Posterior vena cava (tissue), 2 donors: ENCODE data around the gene GABBR2. TPM values are rescaled to one million over a fixed set of nuclear protein-coding genes. Genes with fewer than 3 reads are reported as not detected.

ENCODE experiments used
- DNase-seq: peaks from one replicate; pipeline ENCODE4 v3.0.0-alpha.2; 2020; ENCODE audit warnings: low spot score
- intact Hi-C, 2 donors: fragments of 100-400 bp; cut with DNase I; formaldehyde crosslinking; loops; one replicate each; pipeline versions ENCODE4 v1.14.1 to v1.14.2; 2022 to 2023
- total RNA-seq, 2 donors: library from RNA; stranded (reverse); fragmentation: NEBNext Ultra II Directional; extraction: Animal tissue kit (Norgen Biotek cat#: 25700); gene quantifications; one replicate each; pipeline ENCODE4 v1.2.1, GENCODE V29; 2021
- donor health status: DM: yes; HTN: yes; CAD: no.
- donor health status: DM: yes; HTN: yes; CAD: no.

GABBR2 gene
- total RNA-seq, 2 donors from 2014 or later, result not detected

GRCh38 chr9:98642661-98643312, 65.9 kb downstream of the GABBR2 start:
- DNase-seq, result no peak
- intact Hi-C loops, result no loop called here

- intact Hi-C loops, result no loop called here
- DNase-seq, result no peak
Observed at GRCh38 chr9:98641695-98642094, 67.0 kb downstream of the GABBR2 start.

GRCh38 chr9:98640394-98640793, 68.3 kb downstream of the GABBR2 start:
- intact Hi-C loops, result no loop called here
- no peak for DNase-seq

- intact Hi-C loops, result no loop called here
Observed at GRCh38 chr9:98639133-98639532, 69.6 kb downstream of the GABBR2 start.

GRCh38 chr9:98637381-98637780, 71.4 kb downstream of the GABBR2 start:
- DNase-seq, result no peak
- intact Hi-C loops, result no loop called here

More at GRCh38 chr9:98639133-98639532, 69.6 kb downstream of the GABBR2 start:
- DNase-seq, result no peak

GRCh38 chr9:98635374-98635773, 73.4 kb downstream of the GABBR2 start:
- intact Hi-C loops, result no loop called here
- DNase-seq, result no peak

GRCh38 chr9:98634685-98635336, 73.9 kb downstream of the GABBR2 start:
- intact Hi-C loops, result no loop called here
- DNase-seq, result no peak

GRCh38 chr9:98632839-98633238, 75.9 kb downstream of the GABBR2 start:
- intact Hi-C loops, result no loop called here
- DNase-seq, result no peak

GRCh38 chr9:98627296-98627695, 81.4 kb downstream of the GABBR2 start:
- DNase-seq, result no peak
- intact Hi-C loops, result no loop called here

- DNase-seq, result no peak
- intact Hi-C loops, result no loop called here
Observed at GRCh38 chr9:98625728-98626127, 83.0 kb downstream of the GABBR2 start.

GRCh38 chr9:98619788-98620187, 88.9 kb downstream of the GABBR2 start:
- intact Hi-C loops, result no loop called here
- no peak for DNase-seq

- DNase-seq, result no peak
- intact Hi-C loops, result no loop called here
Observed at GRCh38 chr9:98615633-98616032, 93.1 kb downstream of the GABBR2 start.

GRCh38 chr9:98614941-98615340, 93.8 kb downstream of the GABBR2 start:
- intact Hi-C loops, result no loop called here
- DNase-seq, result no peak

- no peak for DNase-seq
- intact Hi-C loops, result no loop called here
Observed at GRCh38 chr9:98612061-98612752, 96.5 kb downstream of the GABBR2 start.

- intact Hi-C loops, result no loop called here
- DNase-seq, result no peak
Observed at GRCh38 chr9:98611319-98611718, 97.4 kb downstream of the GABBR2 start.

- intact Hi-C loops, result no loop called here
- no peak for DNase-seq
Observed at GRCh38 chr9:98610711-98611110, 98.0 kb downstream of the GABBR2 start.

GRCh38 chr9:98610211-98610610, 98.5 kb downstream of the GABBR2 start:
- DNase-seq, result no peak
- intact Hi-C loops, result no loop called here

GRCh38 chr9:98609646-98610045, 99.1 kb downstream of the GABBR2 start:
- no peak for DNase-seq
- intact Hi-C loops, result no loop called here

GRCh38 chr9:98607787-98608186, 100.9 kb downstream of the GABBR2 start:
- intact Hi-C loops, result no loop called here

GRCh38 chr9:98607152-98607551, 101.6 kb downstream of the GABBR2 start:
- intact Hi-C loops, result no loop called here
- no peak for DNase-seq

More at GRCh38 chr9:98607787-98608186, 100.9 kb downstream of the GABBR2 start:
- DNase-seq, result no peak

- no peak for DNase-seq
- intact Hi-C loops, result no loop called here
Observed at GRCh38 chr9:98606730-98607129, 102.0 kb downstream of the GABBR2 start.
